Subcutaneous adipose tissue (tissue), 4 donors: ENCODE data around the gene P3H4. TPM values are rescaled to one million over a fixed set of nuclear protein-coding genes. Genes with fewer than 3 reads are reported as not detected.

Experiments used
- CTCF ChIP-seq: fragments of 450-650 bp; IDR thresholded peaks from one replicate; pipeline ENCODE4 v1.5.1; 2016; ENCODE audit warnings: low read depth, mild to moderate bottlenecking, control low read depth, antibody characterized with exemption, moderate library complexity
- total RNA-seq, 4 donors: library from RNA; depleted of rRNA; stranded (reverse); fragments of >200 nt; gene quantifications; one replicate each; pipeline ENCODE4 v1.1.0, GENCODE V29; 2016

The P3H4 gene
- total RNA-seq, 4 donors from 2014 or later = 1.8 to 5.8 (median 5.0) TPM

- no peak for TF ChIP-seq CTCF
Measured at GRCh38 chr17:41822216-41823140, 10.7 kb upstream of the P3H4 start.

DNA sequence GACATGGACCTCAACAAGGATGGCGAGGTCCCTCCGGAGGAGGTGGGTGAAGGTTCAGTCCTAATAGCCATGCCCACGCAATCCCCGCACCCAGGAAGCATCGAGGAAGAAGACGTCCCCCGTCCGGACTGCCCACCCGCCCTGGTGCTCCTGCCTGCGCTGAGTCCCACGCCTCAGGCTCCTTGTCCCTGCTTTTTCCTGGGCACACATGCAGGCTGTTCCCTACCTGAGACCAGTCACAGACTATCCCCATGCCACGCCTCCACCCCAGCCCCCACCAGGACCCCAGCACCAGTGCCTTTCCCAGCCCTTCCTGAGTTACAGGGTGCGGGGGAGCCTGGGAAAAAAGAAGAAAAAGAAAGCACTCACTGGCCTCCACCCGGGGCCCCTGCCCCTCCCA is 10.0 kb upstream of the P3H4 start:
- TF ChIP-seq CTCF = no peak

DNA sequence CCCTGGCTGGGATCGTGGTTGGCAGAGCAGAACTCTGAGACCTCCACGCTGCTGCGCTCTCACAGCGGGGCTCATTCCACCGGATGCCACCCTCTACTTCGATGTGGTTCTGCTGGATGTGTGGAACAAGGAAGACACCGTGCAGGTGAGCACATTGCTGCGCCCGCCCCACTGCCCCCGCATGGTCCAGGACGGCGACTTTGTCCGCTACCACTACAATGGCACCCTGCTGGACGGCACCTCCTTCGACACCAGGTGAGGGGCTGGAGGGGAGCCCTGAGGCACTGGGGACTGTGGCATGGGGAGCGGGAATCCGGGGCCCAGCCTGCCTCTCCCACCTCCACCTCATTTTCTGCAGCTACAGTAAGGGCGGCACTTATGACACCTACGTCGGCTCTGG is 6.3 kb upstream of the P3H4 start:
- TF ChIP-seq CTCF = no peak

DNA sequence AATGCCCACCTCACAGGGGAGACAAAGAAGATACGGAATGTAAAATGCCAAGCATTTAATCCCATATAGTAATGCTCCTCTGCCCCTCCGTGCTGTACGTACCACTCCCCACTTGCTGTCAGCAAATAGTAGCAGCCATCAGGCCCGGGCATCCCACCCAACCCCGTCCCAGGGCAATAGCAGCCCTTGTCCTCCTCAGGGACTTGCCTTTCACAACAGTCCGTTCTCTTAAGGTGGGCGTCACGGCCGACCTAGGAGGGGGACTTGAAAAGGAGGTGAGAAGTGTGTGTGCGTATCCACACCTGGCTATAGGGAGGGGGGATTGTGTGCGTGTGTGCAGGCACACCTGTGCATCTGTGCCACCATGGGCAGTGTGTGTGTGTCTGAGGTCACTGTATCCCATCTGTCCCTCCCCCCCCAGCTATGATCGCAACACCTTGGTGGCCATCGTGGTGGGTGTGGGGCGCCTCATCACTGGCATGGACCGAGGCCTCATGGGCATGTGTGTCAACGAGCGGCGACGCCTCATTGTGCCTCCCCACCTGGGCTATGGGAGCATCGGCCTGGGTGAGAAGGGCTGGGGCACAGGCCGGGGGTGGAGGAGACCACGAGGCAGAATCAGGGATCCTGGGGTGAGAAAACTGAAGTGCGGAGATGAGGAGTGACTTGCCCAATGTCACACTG is 5.0 kb upstream of the P3H4 start:
- no peak for TF ChIP-seq CTCF

GRCh38 chr17:41814195-41814594 is 2.4 kb upstream of the P3H4 start:
- TF ChIP-seq CTCF = no peak

GRCh38 chr17:41813699-41814124 is 2.0 kb upstream of the P3H4 start:
- no peak for TF ChIP-seq CTCF

- TF ChIP-seq CTCF = no peak
Measured at GRCh38 chr17:41813152-41813680, 1.5 kb upstream of the P3H4 start.
